GM18526 (cell line): ENCODE measurements around the gene CLDN7.

Experiments
- POLR2A ChIP-seq: IDR thresholded peaks from 3 replicates; pipeline ENCODE4 v1.6.1; 2011; ENCODE audit not compliant: insufficient read length; ENCODE audit errors: extremely low read depth

Gene CLDN7

DNA sequence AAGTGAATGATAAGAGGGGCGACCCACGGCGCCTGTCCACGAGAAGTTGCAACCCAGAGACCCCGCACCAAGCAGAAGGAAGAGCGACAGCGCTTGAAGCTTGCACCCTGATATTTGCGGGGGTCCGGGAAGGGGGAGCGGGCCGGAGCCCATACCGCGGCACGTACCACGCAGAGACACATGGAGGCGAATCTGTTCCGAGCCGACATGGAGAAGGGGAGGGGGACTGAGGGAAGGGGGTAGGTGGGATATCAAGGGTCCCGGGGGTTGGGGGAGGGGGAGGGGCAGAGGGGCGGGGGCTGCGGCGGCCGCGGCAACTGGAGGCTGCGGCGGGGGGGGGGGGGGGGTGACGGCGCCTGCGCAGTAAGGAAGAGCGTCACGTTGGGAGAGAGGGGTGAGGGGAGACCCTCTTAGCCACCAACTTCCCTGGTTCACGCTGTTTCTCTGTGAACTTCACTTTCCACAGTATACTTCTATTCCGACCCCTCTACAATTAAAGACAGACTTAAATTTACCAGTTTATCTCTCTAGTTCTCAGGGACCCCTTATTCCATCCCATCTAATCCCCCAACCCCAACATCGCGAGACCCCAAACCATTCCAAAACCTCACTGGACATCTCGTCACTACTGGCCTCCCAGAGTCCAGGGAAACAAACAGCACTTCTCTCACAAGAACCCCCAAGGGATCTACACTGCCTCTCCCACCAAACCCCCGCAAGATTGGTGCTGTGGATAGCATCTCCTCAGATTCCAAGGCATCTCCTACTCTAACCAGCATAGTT is 50.6 kb downstream of the CLDN7 start:
- no peak for TF ChIP-seq POLR2A
